Ovary (tissue), 3 donors: ENCODE results near the gene NEDD4L.

Experiments used
- CTCF ChIP-seq, 3 donors: fragments of 450-650 bp in 2 of 3; fragments of 200-600 bp in 1 of 3; IDR thresholded peaks; one replicate each; pipeline versions ENCODE4 v1.5.1 to v1.8.0; 2016 to 2022; ENCODE audit warnings: antibody characterized with exemption in 3 of 3, mild to moderate bottlenecking in 1 of 3
- EP300 ChIP-seq: sonication (generic); formaldehyde crosslinking; IDR thresholded peaks from one replicate; pipeline ENCODE4 v1.6.1; 2017; ENCODE audit warnings: antibody characterized with exemption
- POLR2A ChIP-seq: fragments of 450-650 bp; IDR thresholded peaks from one replicate; pipeline ENCODE4 v1.6.1; 2017; ENCODE audit warnings: antibody characterized with exemption, mild to moderate bottlenecking, moderate library complexity
- donor health status: DM: no; HTN: no; CAD: no.

GRCh38 chr18:58242435-58242834 is 198.4 kb downstream of the NEDD4L start:
- TF ChIP-seq CTCF (IDR thresholded peaks at IDR 0.05) (no peak), POLR2A (no peak), EP300 (no peak)
